Stimulated activated CD4-positive, alpha-beta T cell treated with anti-CD3 and anti-CD28 coated beads, Interleukin-15, amount 100 ng/mL, for 24 hours (primary cell): Measurements from ENCODE around the gene SEC24D.

Source experiments
- DNase-seq: peaks from one replicate; pipeline ENCODE4 v3.0.0-alpha.2; 2020

Gene SEC24D

DNA sequence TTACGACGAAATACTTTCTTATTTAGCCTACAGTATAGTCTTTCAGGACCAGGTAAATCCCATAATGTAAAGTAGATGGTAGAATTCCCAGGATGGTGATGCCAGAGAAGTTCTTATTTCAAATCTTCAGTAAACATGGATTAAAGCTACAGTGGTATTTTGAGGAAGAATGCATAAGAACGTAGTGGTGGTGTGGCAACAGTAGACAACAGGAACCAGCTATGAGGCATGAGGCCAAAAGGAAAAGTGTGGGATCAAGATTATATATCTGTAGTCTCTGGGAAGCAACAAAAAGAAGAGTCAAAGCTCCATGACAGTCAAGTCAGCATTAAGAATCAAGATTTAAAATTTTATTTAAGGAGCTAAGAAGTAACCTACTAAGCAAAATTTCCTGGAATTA, 90.6 kb downstream of the SEC24D start:
- no peak for DNase-seq

DNA sequence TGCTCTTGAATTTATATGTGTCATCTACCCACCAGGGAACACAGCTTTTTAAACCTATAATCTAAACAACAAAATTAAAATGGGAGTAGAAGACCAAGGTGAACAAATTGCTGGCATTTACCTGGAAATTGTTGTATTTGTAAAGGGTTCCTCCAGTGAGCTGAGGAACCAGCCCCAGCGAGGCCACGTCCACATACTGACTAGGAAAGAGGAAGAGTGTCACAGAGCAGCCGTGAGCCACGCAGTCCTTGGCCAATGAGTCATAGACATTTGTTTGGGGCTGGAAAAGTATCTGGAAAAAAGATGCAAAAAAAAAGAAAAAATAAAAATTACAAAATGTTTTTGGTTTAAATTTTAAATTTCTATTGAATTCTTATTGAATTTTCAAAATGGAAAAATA, 92.1 kb downstream of the SEC24D start:
- DNase-seq: no peak

DNA sequence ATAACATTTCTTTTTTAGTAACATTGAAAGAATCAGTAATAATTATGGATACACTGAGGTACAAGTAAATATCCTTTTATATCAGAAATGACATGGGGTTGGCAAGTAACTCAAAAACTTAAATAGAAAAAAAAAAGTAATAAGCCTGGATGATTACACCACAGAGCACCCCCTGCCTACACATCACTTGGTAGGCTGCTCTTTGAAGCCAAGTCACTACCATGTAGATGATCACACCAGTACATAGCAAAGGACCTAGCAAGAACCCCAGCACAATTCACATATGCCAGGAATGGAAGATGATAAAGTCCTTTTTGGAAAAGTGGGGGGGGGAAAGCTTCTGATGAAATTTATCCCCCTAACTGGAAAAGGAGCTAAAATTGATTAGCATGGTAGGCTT, 93.9 kb downstream of the SEC24D start:
- no peak for DNase-seq

DNA sequence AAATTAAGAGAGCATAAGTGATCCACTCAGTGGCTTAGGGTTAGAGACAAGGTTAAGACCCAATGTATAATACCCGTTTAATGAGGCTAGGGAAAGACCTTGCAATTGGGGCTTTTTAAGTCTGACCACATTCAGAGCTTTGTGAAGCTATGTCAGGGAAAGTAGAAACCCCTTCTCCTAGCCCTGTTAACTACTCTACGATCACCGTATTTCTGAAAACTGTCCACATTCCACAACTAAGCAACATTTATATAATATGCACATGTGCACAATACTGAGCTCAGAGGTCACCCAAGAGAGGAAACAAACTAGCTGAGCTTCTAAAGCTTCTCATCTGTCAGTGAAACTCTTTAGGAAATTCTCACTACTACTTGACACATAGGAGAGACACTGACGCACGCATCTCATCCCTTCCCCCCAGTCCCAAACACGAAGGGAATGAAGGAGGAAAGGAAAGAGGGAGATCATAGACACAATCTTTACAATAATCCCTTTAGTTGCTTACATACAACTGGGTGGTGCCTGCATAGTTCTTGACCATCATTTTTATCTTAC, 94.5 kb downstream of the SEC24D start:
- DNase-seq: no peak

DNA sequence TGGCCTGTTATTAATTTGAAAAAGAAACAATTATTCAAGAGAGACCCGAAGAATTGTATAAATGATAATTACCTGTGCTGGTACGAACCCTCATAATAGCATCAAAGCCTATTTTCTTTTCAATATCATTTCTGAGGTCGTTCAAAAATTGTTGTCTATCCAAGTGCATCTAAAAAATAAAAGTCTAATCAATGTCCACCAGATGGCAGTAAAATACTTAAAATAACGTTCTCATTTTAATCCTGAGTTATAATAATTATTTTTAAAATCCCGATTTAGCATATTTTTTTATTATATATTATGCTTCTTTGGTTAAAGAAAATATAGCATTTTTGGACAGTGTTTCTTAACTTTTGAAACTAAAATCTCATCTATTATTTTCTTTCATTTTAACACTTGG, 95.1 kb downstream of the SEC24D start:
- DNase-seq: no peak

DNA sequence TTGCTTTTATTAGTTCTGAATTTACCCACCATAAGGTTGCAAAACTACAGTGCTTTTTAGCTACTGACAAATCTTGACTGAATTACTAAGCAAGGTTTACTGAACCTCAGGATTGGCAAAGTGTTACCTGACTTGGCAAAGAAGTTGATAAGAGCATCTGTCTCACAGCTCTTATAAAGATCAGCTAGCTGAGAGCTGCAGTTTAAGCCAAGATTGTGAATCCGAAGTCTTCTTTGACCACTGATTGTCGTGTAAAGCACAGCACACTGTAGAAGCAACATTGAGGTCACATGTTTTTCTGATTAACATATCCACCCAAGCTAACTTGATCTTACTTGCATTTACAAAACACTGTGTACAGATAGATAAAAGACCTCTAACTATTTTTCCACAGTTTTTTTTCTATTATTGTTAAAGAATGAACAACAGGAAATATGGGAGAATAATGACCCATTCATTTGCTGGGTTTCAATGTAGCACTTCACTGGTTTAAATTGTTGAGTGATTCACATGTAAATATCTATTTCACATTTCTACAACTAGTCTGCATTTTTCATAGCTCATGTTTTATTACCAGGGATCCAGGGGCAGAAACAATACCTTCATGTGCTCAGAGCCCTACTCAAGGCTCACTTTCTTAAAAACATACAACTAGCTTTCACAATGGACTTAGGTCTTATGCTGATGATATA, 96.8 kb downstream of the SEC24D start:
- no peak for DNase-seq

DNA sequence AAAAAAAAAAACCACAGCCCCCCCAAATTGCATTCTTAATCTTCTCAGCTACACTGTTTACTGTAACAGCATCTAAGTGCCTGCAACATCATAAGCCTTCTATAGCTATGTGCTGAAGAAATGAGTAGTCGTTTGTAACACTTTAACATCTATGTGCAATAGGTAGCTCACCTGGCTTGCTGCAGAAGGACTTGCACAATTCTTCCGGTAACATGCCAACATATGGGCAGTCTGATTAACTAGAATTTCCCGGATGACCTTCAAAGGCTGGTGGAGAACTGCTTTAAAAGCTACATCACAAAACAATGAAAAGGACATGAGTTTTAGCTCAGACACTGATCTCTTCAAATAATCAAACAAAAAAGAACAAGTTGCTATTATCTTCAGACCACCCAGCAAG, 97.8 kb downstream of the SEC24D start:
- DNase-seq: no peak

DNA sequence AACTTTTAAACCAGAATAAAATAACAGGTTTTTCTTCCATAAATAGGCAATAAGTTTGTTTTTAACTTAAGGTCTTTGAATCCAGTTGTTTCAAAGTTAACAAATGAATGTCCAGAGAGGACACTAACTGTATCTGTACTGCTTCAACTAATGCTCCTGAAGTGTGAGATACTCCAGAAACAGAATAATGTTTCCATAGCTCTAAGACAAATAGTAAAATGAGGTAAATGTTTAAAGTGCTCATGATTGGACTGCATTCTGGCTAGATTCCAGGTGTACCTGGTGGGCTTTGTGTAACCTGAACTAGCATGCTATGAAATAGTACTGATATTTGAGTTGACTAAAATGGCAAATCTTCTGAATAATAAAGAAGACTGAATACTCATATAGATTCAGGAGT, 99.0 kb downstream of the SEC24D start:
- DNase-seq: no peak

DNA sequence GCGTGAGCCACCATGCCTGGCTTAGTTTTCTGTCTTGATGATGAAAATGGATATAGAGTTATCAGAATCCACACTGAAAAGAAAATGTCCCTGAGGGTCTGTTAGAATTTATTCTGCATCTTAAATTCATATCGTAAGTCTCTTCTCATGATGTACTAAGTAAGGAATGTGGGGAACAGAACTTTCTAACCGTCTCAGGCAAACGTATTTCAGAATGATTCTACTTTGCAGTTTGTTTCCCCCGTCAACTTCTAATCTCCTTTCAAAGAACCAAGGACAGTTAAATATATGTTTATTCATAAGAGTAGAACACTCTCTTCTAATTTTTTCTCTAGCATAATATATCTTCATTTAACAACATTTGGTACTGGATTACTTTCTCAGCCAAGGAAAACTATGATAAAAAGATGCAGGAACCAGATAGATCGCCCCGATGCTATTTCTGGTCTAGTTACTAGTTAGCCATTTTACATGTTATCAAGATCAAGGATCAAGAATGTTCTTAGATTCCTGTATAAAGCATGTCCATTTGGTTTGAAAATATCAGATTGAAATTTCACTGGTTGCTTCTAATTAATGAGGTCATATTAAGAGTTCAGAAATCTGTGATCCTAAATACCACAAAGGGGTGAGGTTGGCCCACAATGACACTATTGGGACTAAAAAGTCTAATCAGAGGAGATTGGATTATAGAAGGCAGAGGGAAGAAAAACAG, 101.3 kb downstream of the SEC24D start:
- DNase-seq: no peak

DNA sequence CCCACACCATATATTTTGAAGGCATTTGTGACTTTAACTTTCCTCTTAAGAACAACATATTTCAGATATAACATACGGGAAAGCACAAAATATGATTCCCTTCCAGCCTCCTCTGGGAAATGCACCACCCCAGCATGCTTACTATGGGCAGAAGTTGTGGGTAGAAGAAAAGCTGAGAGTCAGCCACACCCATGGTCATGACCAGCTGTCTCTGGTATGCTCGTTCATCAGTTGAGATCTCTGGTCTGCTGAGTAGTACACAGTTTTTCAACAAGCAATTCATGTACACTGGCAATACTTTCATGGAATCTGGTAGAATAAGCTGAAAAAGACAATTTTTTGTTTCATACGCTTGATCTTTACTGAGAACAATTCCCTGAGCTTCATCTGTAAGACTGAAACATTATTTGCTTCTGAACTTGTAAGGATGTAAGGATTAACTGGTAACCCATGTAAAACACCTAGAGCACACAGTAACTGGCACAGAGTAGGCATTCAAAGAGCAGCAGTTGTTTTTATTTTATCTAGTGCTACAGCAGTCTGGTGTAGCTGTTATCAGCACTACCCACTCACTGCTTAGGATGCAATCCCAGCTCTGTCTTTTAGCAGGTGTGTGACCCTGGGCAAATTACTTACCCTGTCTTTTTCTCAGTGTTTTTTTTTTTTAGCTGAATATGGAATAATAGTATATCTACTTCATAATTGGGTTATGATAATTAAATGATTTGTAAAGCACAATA, 103.2 kb downstream of the SEC24D start:
- no peak for DNase-seq

DNA sequence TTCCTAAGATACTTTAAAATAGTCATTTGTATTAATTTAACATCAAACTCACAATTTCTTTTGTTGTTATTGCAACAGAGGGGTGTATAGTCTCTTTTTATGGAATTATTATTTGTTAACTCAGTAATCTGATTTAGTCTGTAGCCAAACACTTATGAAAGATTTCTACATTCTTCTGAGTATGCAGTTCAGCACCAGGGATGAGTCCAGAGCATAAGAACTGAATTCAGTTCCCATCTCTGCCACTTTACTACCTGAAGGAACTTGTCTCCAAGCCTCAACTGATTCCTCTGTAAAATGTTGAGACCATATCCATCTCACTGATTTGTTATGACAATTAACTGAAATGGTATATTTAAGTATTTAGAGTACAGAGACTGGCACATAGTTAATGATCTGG, 105.2 kb downstream of the SEC24D start:
- no peak for DNase-seq

DNA sequence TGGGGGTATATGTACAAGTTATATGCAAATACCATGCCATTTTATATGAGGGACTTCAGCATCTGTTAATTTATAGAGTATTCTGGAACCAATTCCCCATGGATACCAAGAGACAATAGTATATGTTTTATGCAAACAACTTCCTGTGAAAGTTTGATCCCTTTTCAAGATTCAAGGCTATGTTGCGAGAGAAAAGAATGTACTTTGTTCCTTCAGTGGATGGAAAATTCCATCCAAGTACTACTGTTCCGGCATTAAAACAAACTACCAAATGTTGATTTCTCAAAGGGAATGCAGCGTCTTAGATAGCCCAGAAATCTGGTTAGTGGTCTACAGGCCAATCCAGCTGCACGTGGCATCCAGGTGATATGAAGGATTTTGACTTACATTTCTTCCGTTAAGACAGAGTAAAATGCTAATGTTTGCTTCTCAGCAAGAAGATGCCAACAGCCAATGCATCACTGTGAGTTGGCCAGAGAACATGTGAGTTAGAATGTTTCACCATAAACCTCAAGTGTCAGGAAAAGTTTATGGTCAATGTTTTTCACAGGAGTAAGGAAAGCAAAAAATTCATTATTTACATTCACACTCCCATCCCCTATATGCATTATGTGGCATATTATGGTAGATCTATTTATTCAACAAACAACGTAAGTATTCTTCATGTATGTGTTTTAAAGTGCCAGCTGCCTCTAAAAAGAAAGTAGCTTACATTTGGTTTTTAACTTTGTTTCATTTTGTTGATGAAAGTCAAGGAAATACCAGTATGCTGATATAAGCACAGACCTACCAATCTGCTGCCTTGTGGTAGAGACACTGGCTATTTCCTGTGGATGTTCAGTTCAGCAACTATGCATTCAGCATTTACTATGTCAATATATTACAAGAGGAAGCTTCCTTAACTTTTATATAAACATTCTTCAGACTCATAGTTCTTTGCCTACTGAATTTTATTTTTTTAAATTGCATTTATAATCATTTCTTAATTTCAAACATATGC, 106.3 kb downstream of the SEC24D start:
- no peak for DNase-seq

DNA sequence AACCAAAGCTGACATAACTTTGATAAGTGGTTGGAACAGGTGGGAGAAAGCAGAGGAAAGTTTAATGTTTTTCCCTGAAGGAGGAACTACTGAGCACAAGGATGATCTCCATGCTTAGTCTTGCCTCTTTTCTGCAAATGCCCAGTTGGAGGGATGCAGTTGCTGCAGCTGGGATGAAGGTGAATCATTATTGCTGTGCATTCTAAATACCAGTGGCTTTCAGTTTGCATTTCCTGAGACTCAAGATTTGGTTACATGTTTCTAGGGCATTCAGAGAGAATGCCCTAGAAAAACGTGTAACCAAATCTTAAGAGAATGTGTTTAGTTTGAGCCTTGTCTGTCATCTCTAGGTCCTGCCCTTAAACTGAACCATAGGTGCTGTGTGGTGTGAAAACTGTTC, 108.6 kb downstream of the SEC24D start:
- no peak for DNase-seq

DNA sequence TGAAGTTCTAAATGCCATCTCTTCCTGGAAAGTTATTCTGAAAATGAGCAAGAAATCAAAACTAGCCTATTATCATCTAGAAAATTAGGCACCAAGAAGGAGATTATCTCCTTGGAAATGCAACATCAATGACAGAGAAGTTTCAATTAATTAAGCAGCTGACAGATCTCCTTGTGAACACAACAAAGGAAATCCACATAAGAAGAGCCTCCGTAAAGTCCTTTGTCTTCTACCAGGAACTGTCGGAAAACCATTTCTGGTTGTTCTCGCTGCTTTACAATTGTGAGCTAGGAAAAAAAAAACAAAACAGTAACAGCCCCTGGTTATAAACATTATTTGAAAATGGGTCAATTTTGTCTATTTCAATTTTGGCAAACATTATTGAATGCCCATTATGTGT, 112.6 kb downstream of the SEC24D start:
- no peak for DNase-seq

DNA sequence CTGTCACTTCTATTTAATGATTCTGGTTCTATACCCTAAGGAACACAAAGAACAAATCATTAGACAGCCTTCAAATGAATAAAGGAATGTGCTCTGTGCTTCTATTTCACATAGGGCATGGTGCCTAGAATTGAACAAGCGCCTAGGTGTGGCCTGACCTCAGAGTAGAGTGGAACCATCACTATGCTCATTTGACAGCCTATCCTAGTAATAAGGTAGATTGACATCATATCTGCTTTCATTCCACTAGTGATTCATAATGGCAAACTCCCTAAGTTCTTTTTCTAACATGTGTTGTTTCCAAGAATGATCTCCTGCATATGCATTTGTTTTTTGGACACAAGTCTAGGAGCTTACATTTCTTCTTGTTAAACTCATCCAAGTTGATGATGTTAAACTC, 114.2 kb downstream of the SEC24D start:
- no peak for DNase-seq

DNA sequence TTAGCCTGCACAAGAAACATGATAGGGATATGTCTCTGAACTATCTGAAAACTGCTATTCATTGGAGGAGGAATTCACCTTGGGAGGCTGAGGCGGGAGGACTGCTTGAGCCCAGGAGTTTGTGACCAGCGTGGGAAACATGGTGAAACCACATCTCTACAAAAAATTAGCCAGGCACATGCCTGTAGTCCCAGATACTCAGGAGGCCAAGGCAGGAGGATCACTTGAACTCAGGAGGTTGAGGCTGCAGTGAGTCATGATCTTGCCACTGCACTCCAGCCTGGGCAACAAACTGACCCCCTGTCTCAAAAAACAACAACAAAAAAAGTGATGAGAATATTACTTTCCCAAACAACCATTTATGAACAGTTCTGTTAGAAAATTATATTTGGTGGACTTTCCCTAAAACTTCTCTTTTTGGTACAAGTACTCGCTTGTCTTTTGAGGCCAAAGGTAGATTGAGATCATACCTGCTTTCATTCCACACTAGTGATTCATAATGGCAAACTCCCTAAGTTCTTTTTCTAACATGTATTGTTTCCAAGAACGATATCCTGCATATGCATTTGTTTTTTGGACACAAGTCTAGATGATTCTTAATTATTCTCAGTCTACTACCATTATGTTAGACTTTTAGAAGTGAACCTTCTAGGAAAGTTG, 117.3 kb downstream of the SEC24D start:
- DNase-seq: no peak

DNA sequence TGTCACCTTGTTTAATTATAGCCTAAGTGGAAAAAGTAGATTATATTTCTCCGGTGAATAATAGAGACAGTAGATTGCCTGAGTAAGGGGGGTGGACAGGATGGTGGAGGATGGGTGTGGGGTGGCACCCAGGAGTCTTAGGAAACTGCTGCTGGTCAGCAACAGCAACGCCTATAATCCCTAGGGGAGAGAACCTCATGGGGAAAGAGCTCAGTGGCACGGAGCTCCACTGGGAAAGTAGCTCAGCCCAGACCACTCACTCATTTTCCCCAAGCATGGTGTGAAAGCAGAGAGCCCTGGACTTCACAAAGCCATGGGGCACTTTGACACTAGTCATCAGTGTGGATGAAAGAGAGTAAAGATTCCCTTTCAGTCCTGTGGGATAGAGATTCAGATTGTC, 119.6 kb downstream of the SEC24D start:
- no peak for DNase-seq

DNA sequence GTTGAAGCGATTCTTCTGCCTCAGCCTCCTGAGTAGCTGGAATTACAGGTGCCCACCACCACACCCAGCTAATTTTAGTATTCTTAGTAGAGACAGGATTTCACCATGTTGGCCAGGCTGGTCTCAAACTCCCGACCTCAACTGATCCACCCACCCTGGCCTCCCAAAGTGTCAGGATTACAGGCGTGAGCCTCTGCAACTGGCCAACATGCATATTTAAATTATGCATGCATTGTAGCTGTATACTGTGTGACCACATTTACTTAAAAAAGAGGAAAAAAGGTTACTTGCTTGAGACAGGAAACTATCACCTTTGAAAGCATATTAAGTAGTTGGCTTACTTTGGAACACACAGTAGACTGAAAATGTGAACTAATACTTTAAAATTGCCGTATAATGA, 121.2 kb downstream of the SEC24D start:
- DNase-seq: no peak

DNA sequence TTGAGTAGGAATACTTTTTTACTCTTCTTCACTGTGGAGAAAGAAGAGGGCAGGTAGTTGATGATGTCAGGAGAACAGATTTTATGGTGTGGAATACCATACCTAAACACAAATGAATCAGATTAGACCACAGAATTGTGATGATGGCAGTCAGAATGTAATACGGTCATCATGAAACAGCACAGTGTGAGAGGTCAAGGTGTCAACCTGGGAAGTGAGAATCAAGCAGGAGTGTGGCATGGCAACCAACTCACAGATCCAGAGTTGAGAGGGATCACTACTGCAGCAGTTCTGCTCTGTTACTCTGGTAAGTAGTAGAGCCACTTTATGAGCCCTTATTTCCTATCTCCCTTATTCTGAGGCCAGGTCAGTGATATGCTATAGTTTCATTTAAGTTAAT, 123.1 kb downstream of the SEC24D start:
- no peak for DNase-seq

DNA sequence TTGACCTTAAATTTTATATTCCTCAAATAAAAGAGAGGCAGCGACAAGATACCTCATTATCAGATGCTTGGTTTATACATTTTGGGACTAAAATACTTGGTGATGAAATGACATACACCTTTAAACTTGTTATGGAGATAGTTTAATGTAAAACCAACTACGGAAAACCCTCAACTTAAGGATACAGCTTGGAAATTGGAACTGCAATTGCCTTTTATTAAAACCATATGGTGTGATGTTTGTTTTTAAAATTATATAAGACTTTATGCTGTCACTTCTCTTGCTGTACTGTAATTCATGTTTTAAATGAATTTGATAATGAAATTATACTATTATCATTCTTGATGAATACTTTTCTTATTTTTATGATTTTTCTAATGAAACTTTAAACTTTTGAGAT, 124.9 kb downstream of the SEC24D start:
- no peak for DNase-seq

DNA sequence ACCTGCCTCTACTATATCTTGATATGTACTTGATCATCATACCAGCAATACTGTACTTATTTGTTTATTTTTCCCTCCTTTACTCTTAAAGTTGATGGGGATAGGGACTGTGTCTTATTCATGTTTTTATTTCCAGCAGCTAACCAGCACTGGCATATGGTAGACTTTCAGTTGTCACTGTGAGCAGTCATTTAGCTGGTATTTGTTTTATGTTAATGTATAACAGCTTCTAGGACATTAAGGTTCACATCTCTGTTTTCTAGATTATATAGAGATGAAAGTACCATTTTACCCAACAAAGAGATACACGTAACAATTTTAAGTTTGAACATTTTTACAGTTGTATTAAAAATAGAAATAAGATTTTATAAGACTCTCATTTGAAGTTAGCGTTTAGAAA, 132.8 kb downstream of the SEC24D start:
- DNase-seq: no peak
